ENCODE results near the gene KIF21B. TPM values are rescaled to one million over a fixed set of nuclear protein-coding genes. Genes with fewer than 3 reads are reported as not detected.

KIF21B gene
- total and polyA plus RNA-seq, 8 donors: 2.0 to 15.1 (median 9.5) TPM

DNA sequence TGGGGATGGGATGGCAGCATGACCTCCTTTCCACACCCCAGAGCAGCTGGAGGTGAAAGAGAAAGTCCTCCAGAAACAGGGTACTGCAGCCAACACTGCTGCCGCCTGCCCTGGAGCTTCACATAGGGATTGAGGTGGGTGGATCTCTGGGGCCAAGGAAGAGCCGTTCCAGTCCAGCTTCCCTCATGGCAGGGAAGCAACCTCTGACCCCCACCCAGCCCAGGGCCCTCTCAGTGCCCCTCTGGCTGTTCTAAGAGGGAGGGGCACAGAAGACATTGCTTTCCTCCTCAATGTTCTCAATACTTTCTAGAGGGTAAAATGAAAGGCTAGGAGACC is 5.7 kb downstream of the KIF21B start:
- Histone ChIP-seq H3K4me1 (peaks cover 17 to 100% of the 10 kb centered on the region in 2 donors), H3K4me3 (no peak overlapping the region), H3K36me3 (no peaks in the 10 kb centered on the region), H3K9me3 (no peaks in the 10 kb centered on the region), H3K27ac (peak overlapping the region in 1 of 2 donors; percentile 35), H3K27me3 (peaks cover 0 to 41% of the 10 kb centered on the region in 2 donors)
- TF ChIP-seq, protein P1, sequence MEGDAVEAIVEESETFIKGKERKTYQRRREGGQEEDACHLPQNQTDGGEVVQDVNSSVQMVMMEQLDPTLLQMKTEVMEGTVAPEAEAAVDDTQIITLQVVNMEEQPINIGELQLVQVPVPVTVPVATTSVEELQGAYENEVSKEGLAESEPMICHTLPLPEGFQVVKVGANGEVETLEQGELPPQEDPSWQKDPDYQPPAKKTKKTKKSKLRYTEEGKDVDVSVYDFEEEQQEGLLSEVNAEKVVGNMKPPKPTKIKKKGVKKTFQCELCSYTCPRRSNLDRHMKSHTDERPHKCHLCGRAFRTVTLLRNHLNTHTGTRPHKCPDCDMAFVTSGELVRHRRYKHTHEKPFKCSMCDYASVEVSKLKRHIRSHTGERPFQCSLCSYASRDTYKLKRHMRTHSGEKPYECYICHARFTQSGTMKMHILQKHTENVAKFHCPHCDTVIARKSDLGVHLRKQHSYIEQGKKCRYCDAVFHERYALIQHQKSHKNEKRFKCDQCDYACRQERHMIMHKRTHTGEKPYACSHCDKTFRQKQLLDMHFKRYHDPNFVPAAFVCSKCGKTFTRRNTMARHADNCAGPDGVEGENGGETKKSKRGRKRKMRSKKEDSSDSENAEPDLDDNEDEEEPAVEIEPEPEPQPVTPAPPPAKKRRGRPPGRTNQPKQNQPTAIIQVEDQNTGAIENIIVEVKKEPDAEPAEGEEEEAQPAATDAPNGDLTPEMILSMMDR (IDR thresholded peaks at IDR 0.05): no peak
- ATAC-seq (no peak), DNase-seq (no peak)
- intact Hi-C loops (cut with DNase I): no loop called here

DNA sequence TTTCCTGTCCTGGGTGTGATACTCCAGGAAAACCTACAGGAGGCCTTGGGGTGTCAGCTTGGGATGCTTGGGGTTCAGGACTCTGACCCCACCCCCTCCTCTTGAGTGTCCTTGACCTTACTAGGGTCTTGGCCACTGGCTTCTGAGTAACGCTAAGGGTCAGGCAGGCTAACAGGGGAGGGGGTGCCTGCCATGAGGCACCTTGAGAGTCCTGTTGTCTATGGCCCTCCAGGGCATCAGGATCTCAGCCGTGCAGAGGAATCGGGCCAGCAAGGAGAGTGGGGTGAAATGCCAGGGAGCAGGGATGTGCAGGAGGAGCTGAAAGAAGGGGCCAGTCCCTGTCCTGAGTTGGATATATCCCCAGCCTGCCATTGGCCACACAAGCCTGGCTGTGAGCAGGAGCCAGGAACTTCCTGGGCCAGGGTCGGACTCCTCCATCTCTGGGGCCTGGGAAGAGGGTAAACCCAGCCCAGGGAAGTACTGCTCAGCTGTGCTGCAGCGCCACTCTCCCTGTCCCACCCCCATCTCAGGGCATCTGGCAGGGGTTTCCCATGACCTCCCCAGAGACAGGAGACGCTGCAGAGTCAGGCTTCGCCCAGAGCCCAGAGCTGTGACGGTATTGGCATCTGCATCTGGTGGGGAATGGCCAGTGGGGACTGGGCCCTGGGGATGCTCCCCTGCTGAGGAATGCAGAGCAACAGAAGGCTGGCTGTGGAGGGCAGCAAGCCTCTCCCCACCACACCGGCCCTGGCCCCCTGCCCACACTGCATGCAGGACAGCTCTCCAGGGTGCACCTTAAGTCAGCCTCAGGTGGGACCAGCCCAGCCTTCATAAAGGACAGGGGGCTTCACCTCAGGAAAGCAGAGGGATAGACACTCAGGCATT is 6.3 kb downstream of the KIF21B start:
- TF ChIP-seq, protein P1 (IDR thresholded peaks at IDR 0.05): no peak
- H3K36me3 ChIP-seq: no peaks in the 10 kb centered on the region
- intact Hi-C loops (cut with DNase I): no loop called here
- H3K4me3 ChIP-seq: no peak overlapping the region
- peaks cover 16 to 99% of the 10 kb centered on the region in 2 donors for H3K4me1 ChIP-seq
- H3K27ac ChIP-seq: peak overlapping the region in 1 of 2 donors; percentile 35
- ATAC-seq (no peak), DNase-seq (no peak)
- H3K27me3 ChIP-seq: peaks cover 0 to 37% of the 10 kb centered on the region in 2 donors
- H3K9me3 ChIP-seq: no peaks in the 10 kb centered on the region

DNA sequence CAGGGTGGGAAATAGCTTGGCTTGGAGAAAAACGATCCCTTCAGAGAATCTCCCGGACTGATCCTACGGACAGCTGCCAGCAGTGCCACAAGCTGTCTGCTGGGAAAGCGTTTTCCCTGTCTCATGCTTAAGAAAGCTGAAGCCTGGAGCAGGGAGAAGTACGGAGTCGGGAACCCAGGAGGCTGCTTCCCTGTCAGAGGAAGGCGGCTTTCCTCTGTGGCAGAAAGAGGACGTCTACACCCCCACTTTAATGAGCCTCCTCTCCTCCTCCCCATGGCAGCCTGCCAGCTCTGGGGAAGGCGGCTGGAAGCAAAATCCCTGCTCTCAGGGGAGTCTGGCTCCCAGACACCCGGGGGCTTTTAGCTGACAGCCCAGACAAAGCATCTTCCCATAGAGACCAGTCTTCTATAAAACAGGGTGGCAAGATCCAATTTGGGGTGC is 7.3 kb downstream of the KIF21B start:
- Histone ChIP-seq H3K4me3 (no peak overlapping the region), H3K27me3 (peaks cover 0 to 36% of the 10 kb centered on the region in 2 donors), H3K36me3 (no peaks in the 10 kb centered on the region), H3K9me3 (no peaks in the 10 kb centered on the region), H3K27ac (peak overlapping the region in 1 of 2 donors; percentile 35), H3K4me1 (peaks cover 16 to 95% of the 10 kb centered on the region in 2 donors)
- ATAC-seq (peak; percentile 5), DNase-seq (peak in 2 of 4 donors; percentile 45 to 63)
- TF ChIP-seq, protein P1 (IDR thresholded peaks at IDR 0.05): no peak
- intact Hi-C loops (cut with DNase I): no loop called here

DNA sequence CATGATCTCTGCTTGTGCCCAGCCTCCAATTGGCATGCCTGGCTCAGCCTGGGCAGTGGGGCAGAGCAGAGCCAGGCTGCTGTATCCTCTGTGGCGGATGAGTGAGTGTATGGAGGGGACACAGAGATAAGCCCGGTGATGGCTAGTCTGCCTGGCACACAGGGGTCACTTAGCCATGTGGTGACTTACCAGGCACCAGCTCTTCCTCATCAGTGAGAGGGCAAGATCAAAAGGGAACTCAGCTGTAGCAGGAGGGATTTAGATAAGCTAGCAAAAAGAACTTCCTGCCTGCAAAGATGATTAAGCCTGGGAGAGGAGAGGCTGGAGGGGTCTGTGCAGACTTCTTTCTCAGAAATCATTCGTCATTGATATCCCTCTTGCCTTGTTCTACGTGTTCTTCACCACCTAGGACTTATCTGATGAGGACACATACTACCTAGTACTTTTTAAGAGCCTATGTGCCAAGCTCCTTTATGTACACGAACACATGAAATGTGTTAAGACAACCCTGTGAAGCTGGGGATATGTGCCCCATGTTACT is 7.9 kb downstream of the KIF21B start:
- Histone ChIP-seq H3K27ac (peak overlapping the region in 1 of 2 donors; percentile 35), H3K36me3 (no peaks in the 10 kb centered on the region), H3K27me3 (peaks cover 0 to 38% of the 10 kb centered on the region in 2 donors), H3K4me3 (no peak overlapping the region), H3K9me3 (no peaks in the 10 kb centered on the region), H3K4me1 (peaks cover 16 to 89% of the 10 kb centered on the region in 2 donors)
- DNase-seq (no peak), ATAC-seq (no peak)
- TF ChIP-seq, protein P1 (IDR thresholded peaks at IDR 0.05): no peak
- intact Hi-C loops (cut with DNase I): no loop called here

DNA sequence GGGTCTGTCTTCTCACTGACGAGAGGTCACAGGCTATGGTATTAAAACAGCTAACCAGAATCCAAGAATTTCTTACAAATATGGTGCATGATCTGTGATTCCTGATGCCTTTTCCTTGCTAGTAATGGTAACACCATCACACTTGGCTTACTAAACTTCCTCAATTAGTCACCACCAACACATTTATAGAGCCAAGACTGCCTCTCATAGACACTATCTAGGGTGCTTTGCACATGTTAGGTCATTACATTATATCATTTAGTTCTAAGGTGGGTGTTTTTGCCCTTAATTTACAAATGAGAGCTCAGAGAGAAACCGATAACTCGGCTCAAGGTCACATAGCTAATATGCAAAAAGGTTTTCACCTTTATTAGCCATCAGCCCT is 8.7 kb downstream of the KIF21B start:
- no peak overlapping the region for H3K4me3 ChIP-seq
- H3K36me3 ChIP-seq: no peaks in the 10 kb centered on the region
- peaks cover 0 to 38% of the 10 kb centered on the region in 2 donors for H3K27me3 ChIP-seq
- TF ChIP-seq, protein P1 (IDR thresholded peaks at IDR 0.05): no peak
- intact Hi-C loops (cut with DNase I): no loop called here
- no peak for DNase-seq
- no peak for ATAC-seq
- H3K9me3 ChIP-seq: no peaks in the 10 kb centered on the region
- H3K27ac ChIP-seq: peak overlapping the region in 1 of 2 donors; percentile 35
- H3K4me1 ChIP-seq: peaks cover 16 to 87% of the 10 kb centered on the region in 2 donors

All from left lung (tissue), 10 donors.